ENCODE measurements around the gene TSPAN5. TPM values are rescaled to one million over a fixed set of nuclear protein-coding genes. Genes with fewer than 3 reads are reported as not detected.

TSPAN5 gene
- total RNA-seq, 1 experiment from 2014 or later = 41.8 TPM

DNA sequence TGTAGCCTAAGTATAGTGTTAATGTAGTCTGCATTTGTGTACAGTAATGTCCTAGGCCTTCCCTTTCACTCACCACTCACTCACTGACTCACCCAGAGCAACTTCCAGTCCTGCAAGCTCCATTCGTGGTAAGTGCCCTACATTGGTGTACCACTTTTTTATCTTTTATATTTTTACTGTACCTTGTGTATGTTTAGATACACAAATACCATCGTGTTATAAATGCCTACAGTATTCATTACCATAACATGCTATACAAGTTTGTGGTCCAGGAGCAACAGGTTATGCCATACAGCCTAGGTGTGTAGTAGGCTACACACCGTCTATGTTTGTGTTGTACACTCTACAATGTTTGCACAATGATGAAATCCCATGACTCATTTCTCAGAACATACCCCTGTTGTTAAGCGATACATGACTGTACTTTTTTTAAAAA is 15.4 kb downstream of the TSPAN5 start:
- peak overlapping the region; percentile 64 for H3K4me2 ChIP-seq (ENCODE audit: low read length)
- H3K9ac ChIP-seq (ENCODE audit: low read length) = no peak overlapping the region
- POLR2A ChIA-PET (ENCODE audit: unreplicated experiment) = interaction anchor here (0.6 kb wide), 1 partner anchor 11 kb away, joined by 4 read pairs; no protein-coding TSS in a partner anchor
- no peaks in the 10 kb centered on the region for H3F3A ChIP-seq (ENCODE audit: low read length, unreplicated experiment)
- no peaks in the 10 kb centered on the region for H3K9me3 ChIP-seq (ENCODE audit: low read length)
- BruUV-seq (replicated peaks) = no TSS peak
- H3K27me3 ChIP-seq (ENCODE audit: low read length) = no peaks in the 10 kb centered on the region
- CTCF ChIA-PET = no interaction called here
- DNase-seq (peak; percentile 94), ATAC-seq (peak; percentile 95)
- H3K79me2 ChIP-seq (ENCODE audit: low read length) = peaks cover 92% of the 10 kb centered on the region
- intact Hi-C loops (cut with micrococcal nuclease) = no loop called here
- no peak overlapping the region for H3K4me3 ChIP-seq (ENCODE audit: low read length)
- no peaks in the 10 kb centered on the region for H3K9me2 ChIP-seq (replicated peaks; ENCODE audit: low read length)
- H3K27ac ChIP-seq (ENCODE audit: low read length) = peak overlapping the region; percentile 66
- peaks cover 42% of the 10 kb centered on the region for H3K4me1 ChIP-seq (ENCODE audit: insufficient read depth, low read length)
- no peak overlapping the region for H2AFZ ChIP-seq (ENCODE audit: low read length)
- H4K20me1 ChIP-seq (ENCODE audit: low read length) = no peaks in the 10 kb centered on the region
- H3K36me3 ChIP-seq (ENCODE audit: low read depth, low read length) = no peaks in the 10 kb centered on the region
- no peak for TF ChIP-seq EZH2phosphoT487 (IDR thresholded peaks at IDR 0.05; ENCODE audit: borderline replicate concordance, low read length)

DNA sequence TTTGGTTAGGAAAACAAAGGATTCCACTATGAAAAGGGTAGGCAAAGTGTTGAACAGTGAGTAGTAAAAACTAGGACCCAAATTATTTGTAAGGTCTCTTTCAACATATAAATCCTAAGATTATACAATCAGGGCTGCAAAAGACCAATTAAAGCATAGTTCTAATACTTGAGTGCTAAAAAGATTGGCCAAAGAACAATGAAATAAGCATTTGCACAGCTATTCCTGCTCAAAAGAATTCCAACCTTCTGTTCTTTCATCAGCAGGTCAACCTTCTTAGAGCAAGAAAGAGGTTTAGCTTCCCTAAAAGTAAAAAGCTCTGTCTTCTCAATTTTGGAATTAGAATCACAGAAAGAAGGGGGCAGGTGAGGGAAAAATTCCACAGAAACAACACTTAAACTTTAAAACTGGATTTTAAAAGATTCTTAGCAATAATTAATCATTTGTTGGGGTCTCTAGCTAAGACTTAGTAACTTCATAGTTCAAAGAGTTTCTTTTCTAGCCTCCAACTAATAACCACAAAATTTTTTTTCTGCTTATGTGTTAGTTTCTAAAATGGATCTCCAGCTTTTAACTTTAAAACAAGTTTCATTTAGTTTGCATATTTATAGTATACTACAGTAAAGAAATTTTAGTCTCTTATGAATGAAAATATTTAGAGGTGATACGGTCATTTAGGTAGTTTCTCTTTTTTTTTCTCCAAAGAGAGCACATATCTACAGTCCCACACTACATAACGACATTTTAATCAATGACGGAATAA is 16.3 kb downstream of the TSPAN5 start:
- no peaks in the 10 kb centered on the region for H3K27me3 ChIP-seq (ENCODE audit: low read length)
- DNase-seq = no peak
- ChIA-PET POLR2A (ENCODE audit: unreplicated experiment) (interaction anchor here (0.7 kb wide), 1 partner anchor 100 kb away, joined by 3 read pairs; no protein-coding TSS in a partner anchor), CTCF (no interaction called here)
- peaks cover 34% of the 10 kb centered on the region for H3K4me1 ChIP-seq (ENCODE audit: insufficient read depth, low read length)
- H2AFZ ChIP-seq (ENCODE audit: low read length) = no peak overlapping the region
- 0 out of 2 replicates have a peak overlapping the region, but pooled peaks have one; percentile 22 for H3K4me3 ChIP-seq (ENCODE audit: low read length)
- H4K20me1 ChIP-seq (ENCODE audit: low read length) = no peaks in the 10 kb centered on the region
- H3K9ac ChIP-seq (ENCODE audit: low read length) = peak overlapping the region; percentile 15; the same call in 1 of the 2 replicates
- H3K36me3 ChIP-seq (ENCODE audit: low read depth, low read length) = no peaks in the 10 kb centered on the region
- BruUV-seq (replicated peaks) = no TSS peak
- H3K27ac ChIP-seq (ENCODE audit: low read length) = peak overlapping the region; percentile 66
- no peak for ATAC-seq
- H3K9me3 ChIP-seq (ENCODE audit: low read length) = no peaks in the 10 kb centered on the region
- H3K9me2 ChIP-seq (replicated peaks; ENCODE audit: low read length) = no peaks in the 10 kb centered on the region
- intact Hi-C loops (cut with micrococcal nuclease) = no loop called here
- TF ChIP-seq, protein P1, sequence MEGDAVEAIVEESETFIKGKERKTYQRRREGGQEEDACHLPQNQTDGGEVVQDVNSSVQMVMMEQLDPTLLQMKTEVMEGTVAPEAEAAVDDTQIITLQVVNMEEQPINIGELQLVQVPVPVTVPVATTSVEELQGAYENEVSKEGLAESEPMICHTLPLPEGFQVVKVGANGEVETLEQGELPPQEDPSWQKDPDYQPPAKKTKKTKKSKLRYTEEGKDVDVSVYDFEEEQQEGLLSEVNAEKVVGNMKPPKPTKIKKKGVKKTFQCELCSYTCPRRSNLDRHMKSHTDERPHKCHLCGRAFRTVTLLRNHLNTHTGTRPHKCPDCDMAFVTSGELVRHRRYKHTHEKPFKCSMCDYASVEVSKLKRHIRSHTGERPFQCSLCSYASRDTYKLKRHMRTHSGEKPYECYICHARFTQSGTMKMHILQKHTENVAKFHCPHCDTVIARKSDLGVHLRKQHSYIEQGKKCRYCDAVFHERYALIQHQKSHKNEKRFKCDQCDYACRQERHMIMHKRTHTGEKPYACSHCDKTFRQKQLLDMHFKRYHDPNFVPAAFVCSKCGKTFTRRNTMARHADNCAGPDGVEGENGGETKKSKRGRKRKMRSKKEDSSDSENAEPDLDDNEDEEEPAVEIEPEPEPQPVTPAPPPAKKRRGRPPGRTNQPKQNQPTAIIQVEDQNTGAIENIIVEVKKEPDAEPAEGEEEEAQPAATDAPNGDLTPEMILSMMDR (conservative IDR thresholded peaks at IDR 0.05; ENCODE audit: low read depth, low read length) = no peak
- TF ChIP-seq EZH2phosphoT487 (IDR thresholded peaks at IDR 0.05; ENCODE audit: borderline replicate concordance, low read length) (no peak), EZH2 (IDR thresholded peaks at IDR 0.05; ENCODE audit: low read length, unreplicated experiment) (no peak)
- no peaks in the 10 kb centered on the region for H3F3A ChIP-seq (ENCODE audit: low read length, unreplicated experiment)
- peak overlapping the region; percentile 64 for H3K4me2 ChIP-seq (ENCODE audit: low read length)
- peaks cover 92% of the 10 kb centered on the region for H3K79me2 ChIP-seq (ENCODE audit: low read length)

DNA sequence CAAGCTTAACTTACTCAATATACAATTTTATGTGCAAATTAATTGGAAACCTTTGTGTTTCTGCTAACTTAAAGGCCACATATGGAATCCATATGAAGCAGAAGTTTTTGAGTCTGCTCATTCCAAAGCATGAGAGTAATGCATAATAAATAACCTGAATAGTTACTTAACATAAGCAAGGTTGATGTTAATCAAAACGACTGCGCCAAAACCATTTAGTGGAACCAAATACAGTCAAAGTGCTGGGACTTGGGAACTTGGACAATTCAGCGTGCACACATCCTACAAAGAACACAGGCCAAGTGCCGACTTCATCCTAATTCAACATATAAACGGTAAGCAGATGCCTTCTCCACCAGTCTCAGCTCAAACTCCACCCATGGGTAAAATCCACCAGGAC is 17.0 kb downstream of the TSPAN5 start:
- Histone ChIP-seq H4K20me1 (ENCODE audit: low read length) (no peaks in the 10 kb centered on the region), H3K4me1 (ENCODE audit: insufficient read depth, low read length) (peaks cover 34% of the 10 kb centered on the region), H3K9ac (ENCODE audit: low read length) (no peak overlapping the region), H3K79me2 (ENCODE audit: low read length) (peaks cover 92% of the 10 kb centered on the region), H3K9me2 (replicated peaks; ENCODE audit: low read length) (no peaks in the 10 kb centered on the region), H3K36me3 (ENCODE audit: low read depth, low read length) (no peaks in the 10 kb centered on the region), H3F3A (ENCODE audit: low read length, unreplicated experiment) (no peaks in the 10 kb centered on the region), H3K4me2 (ENCODE audit: low read length) (no peak overlapping the region), H3K27ac (ENCODE audit: low read length) (no peak overlapping the region), H3K4me3 (ENCODE audit: low read length) (no peak overlapping the region), H3K9me3 (ENCODE audit: low read length) (no peaks in the 10 kb centered on the region), H2AFZ (ENCODE audit: low read length) (no peak overlapping the region), H3K27me3 (ENCODE audit: low read length) (no peaks in the 10 kb centered on the region)
- intact Hi-C loops (cut with micrococcal nuclease) = no loop called here
- DNase-seq = no peak
- CTCF ChIA-PET = no interaction called here
- no peak for ATAC-seq
- no TSS peak for BruUV-seq (replicated peaks)
- TF ChIP-seq, protein P1 (conservative IDR thresholded peaks at IDR 0.05; ENCODE audit: low read depth, low read length) = no peak
- TF ChIP-seq EZH2 (IDR thresholded peaks at IDR 0.05; ENCODE audit: low read length, unreplicated experiment) = no peak
- no peak for TF ChIP-seq EZH2phosphoT487 (IDR thresholded peaks at IDR 0.05; ENCODE audit: borderline replicate concordance, low read length)
- POLR2A ChIA-PET (ENCODE audit: unreplicated experiment) = no interaction called here
